ENCODE measurements around the gene SEL1L3. TPM values are rescaled to one million over a fixed set of nuclear protein-coding genes. Genes with fewer than 3 reads are reported as not detected.

Gene SEL1L3
- total RNA-seq, 1 donor = 83.6 TPM

- H3K79me2 ChIP-seq (ENCODE audit: insufficient read depth, low read length) = no peaks in the 10 kb centered on the region
- no peak for TF ChIP-seq CTCF (IDR thresholded peaks at IDR 0.05; ENCODE audit: extremely low read depth, low read depth, low read length)
- H3K9me3 ChIP-seq (ENCODE audit: low read depth, low read length) = no peaks in the 10 kb centered on the region
- H4K20me1 ChIP-seq (ENCODE audit: insufficient read depth, low read length) = no peaks in the 10 kb centered on the region
- H3K27me3 ChIP-seq (ENCODE audit: insufficient read depth, low read length) = no peaks in the 10 kb centered on the region
- H3K4me2 ChIP-seq (ENCODE audit: insufficient read depth, low read length) = no peak overlapping the region
- no peak overlapping the region for H2AFZ ChIP-seq (ENCODE audit: low read length)
- H3K27ac ChIP-seq (ENCODE audit: low read depth, low read length) = no peak overlapping the region
- peak; percentile 18 for DNase-seq (ENCODE audit: insufficient read length, low spot score, missing footprints)
- H3K4me1 ChIP-seq (ENCODE audit: insufficient read depth, low read length) = peaks cover 14% of the 10 kb centered on the region
- no peak overlapping the region for H3K4me3 ChIP-seq (ENCODE audit: insufficient read depth, low read length)
- no peaks in the 10 kb centered on the region for H3K36me3 ChIP-seq (ENCODE audit: insufficient read depth, low read length)
These were observed 42.6 kb upstream of the SEL1L3 start for GRCh38 chr4:25905371-25905770.

- no peak for DNase-seq (ENCODE audit: insufficient read length, low spot score, missing footprints)
These were observed 41.9 kb upstream of the SEL1L3 start for GRCh38 chr4:25904748-25905082.

GRCh38 chr4:25903900-25904747, 41.3 kb upstream of the SEL1L3 start:
- Histone ChIP-seq H2AFZ (ENCODE audit: low read length) (peak overlapping the region; percentile 47), H3K27me3 (ENCODE audit: insufficient read depth, low read length) (no peaks in the 10 kb centered on the region), H3K4me1 (ENCODE audit: insufficient read depth, low read length) (peaks cover 19% of the 10 kb centered on the region), H3K4me3 (ENCODE audit: insufficient read depth, low read length) (no peak overlapping the region), H3K27ac (ENCODE audit: low read depth, low read length) (no peak overlapping the region), H3K4me2 (ENCODE audit: insufficient read depth, low read length) (no peak overlapping the region), H4K20me1 (ENCODE audit: insufficient read depth, low read length) (no peaks in the 10 kb centered on the region), H3K79me2 (ENCODE audit: insufficient read depth, low read length) (no peaks in the 10 kb centered on the region), H3K36me3 (ENCODE audit: insufficient read depth, low read length) (no peaks in the 10 kb centered on the region), H3K9me3 (ENCODE audit: low read depth, low read length) (no peaks in the 10 kb centered on the region)
- TF ChIP-seq CTCF (IDR thresholded peaks at IDR 0.05; ENCODE audit: extremely low read depth, low read depth, low read length) = no peak
- peak; percentile 32 for DNase-seq (ENCODE audit: insufficient read length, low spot score, missing footprints)

More at GRCh38 chr4:25904748-25905082, 41.9 kb upstream of the SEL1L3 start:
- Histone ChIP-seq H3K27me3 (ENCODE audit: insufficient read depth, low read length) (no peaks in the 10 kb centered on the region), H3K36me3 (ENCODE audit: insufficient read depth, low read length) (no peaks in the 10 kb centered on the region), H3K9me3 (ENCODE audit: low read depth, low read length) (no peaks in the 10 kb centered on the region), H2AFZ (ENCODE audit: low read length) (no peak overlapping the region), H4K20me1 (ENCODE audit: insufficient read depth, low read length) (no peaks in the 10 kb centered on the region), H3K27ac (ENCODE audit: low read depth, low read length) (no peak overlapping the region), H3K4me1 (ENCODE audit: insufficient read depth, low read length) (peaks cover 19% of the 10 kb centered on the region), H3K4me2 (ENCODE audit: insufficient read depth, low read length) (no peak overlapping the region), H3K79me2 (ENCODE audit: insufficient read depth, low read length) (no peaks in the 10 kb centered on the region), H3K4me3 (ENCODE audit: insufficient read depth, low read length) (no peak overlapping the region)
- no peak for TF ChIP-seq CTCF (IDR thresholded peaks at IDR 0.05; ENCODE audit: extremely low read depth, low read depth, low read length)

GRCh38 chr4:25901030-25901430, 38.2 kb upstream of the SEL1L3 start:
- H3K27ac ChIP-seq (ENCODE audit: low read depth, low read length) = no peak overlapping the region
- no peak for DNase-seq (ENCODE audit: insufficient read length, low spot score, missing footprints)
- TF ChIP-seq CTCF (IDR thresholded peaks at IDR 0.05; ENCODE audit: extremely low read depth, low read depth, low read length) = no peak
- H3K9me3 ChIP-seq (ENCODE audit: low read depth, low read length) = no peaks in the 10 kb centered on the region
- H3K36me3 ChIP-seq (ENCODE audit: insufficient read depth, low read length) = no peaks in the 10 kb centered on the region
- no peaks in the 10 kb centered on the region for H3K79me2 ChIP-seq (ENCODE audit: insufficient read depth, low read length)
- H3K27me3 ChIP-seq (ENCODE audit: insufficient read depth, low read length) = no peaks in the 10 kb centered on the region
- no peak overlapping the region for H2AFZ ChIP-seq (ENCODE audit: low read length)
- H3K4me2 ChIP-seq (ENCODE audit: insufficient read depth, low read length) = no peak overlapping the region
- peaks cover 14% of the 10 kb centered on the region for H3K4me1 ChIP-seq (ENCODE audit: insufficient read depth, low read length)
- H3K4me3 ChIP-seq (ENCODE audit: insufficient read depth, low read length) = no peak overlapping the region
- H4K20me1 ChIP-seq (ENCODE audit: insufficient read depth, low read length) = no peaks in the 10 kb centered on the region

Measured in osteoblast (primary cell).